Lung (tissue), 12 donors: Measurements from ENCODE around the gene EVC2. TPM values are rescaled to one million over a fixed set of nuclear protein-coding genes. Genes with fewer than 3 reads are reported as not detected.

ENCODE experiments used
- ATAC-seq: fragments of 200-7000 bp; cut with Tn5 transposase; one replicate; pipeline ENCODE4 v1.9.1; 2020; ENCODE audit warnings: moderate number of reproducible peaks; ENCODE audit not compliant: insufficient read depth, low FRiP score
- DNase-seq, 3 donors: peaks; one replicate each; pipeline ENCODE4 v3.0.0-alpha.2; 2013 to 2017
- H3K27ac ChIP-seq, 2 donors: one replicate each; pipeline ENCODE4 v1.5.1; 2013; ENCODE audit warnings: mild to moderate bottlenecking in 2 of 2, moderate library complexity in 2 of 2, control low read depth in 1 of 2, inconsistent platforms in 1 of 2, low read depth in 1 of 2, low read length in 1 of 2
- H3K27me3 ChIP-seq, 3 donors: one replicate each; pipeline ENCODE4 v1.5.1; 2013; ENCODE audit warnings: low read length in 2 of 3; ENCODE audit not compliant: control insufficient read depth in 3 of 3, insufficient read depth in 3 of 3
- H3K36me3 ChIP-seq, 4 donors: one replicate each; pipeline ENCODE4 v1.5.1; 2013; ENCODE audit warnings: low read length in 4 of 4, mild to moderate bottlenecking in 1 of 4, moderate library complexity in 1 of 4; ENCODE audit not compliant: control insufficient read depth in 4 of 4, insufficient read depth in 4 of 4
- H3K4me1 ChIP-seq, 5 donors: one replicate each; pipeline ENCODE4 v1.5.1; 2013; ENCODE audit warnings: low read length in 5 of 5, mild to moderate bottlenecking in 2 of 5, moderate library complexity in 1 of 5; ENCODE audit not compliant: control insufficient read depth in 5 of 5, insufficient read depth in 5 of 5
- H3K4me3 ChIP-seq: one replicate; pipeline ENCODE4 v1.5.1; 2013; ENCODE audit warnings: mild to moderate bottlenecking, control low read depth, moderate library complexity
- H3K9ac ChIP-seq, 2 donors: one replicate each; pipeline ENCODE4 v1.5.1; 2013; ENCODE audit warnings: low read length in 2 of 2, control low read depth in 1 of 2; ENCODE audit not compliant: insufficient read depth in 1 of 2
- H3K9me3 ChIP-seq, 4 donors: one replicate each; pipeline ENCODE4 v1.5.1; 2013; ENCODE audit warnings: low read length in 3 of 4, mild to moderate bottlenecking in 1 of 4, moderate library complexity in 1 of 4; ENCODE audit not compliant: control insufficient read depth in 4 of 4, insufficient read depth in 3 of 4
- CTCF ChIP-seq: IDR thresholded peaks from 2 replicates; pipeline ENCODE4 v1.5.1; 2012; ENCODE audit warnings: mild to moderate bottlenecking; ENCODE audit errors: control extremely low read depth, extremely low read depth
- WGBS, 2 donors: extraction: QIAGEN DNeasy Blood & Tissue Kit; methylation state at CpG; one replicate each; pipeline ENCODE4 v1.1.7; 2013; 5-methylcytosine and 5-hydroxymethylcytosine counted together
- polyA plus RNA-seq, 2 donors: library from polyadenylated mRNA; stranded (reverse); fragments of 200-250 nt; gene quantifications; one replicate each; pipeline ENCODE4 v1.2.1, GENCODE V29; 2013
- total RNA-seq, 2 donors: library from RNA; depleted of rRNA in 1 of 2; stranded (reverse); fragments of >200 nt in 1 of 2; gene quantifications; one replicate each; pipeline ENCODE4 v1.2.1, GENCODE V29; 2014 to 2021
- donor health status: control.
- donor health status: control.
- donor health status: Bipolar disorder and iron deficiency.
- donor health status: healthy.
- donor health status: DM: yes; HTN: yes; CAD: no.

EVC2 gene
- total and polyA plus RNA-seq, 4 donors = 1.5 to 11.9 (median 3.1) TPM

- no peak for ATAC-seq
- Histone ChIP-seq H3K27ac (no peak overlapping the region), H3K36me3 (peaks cover 0 to 33% (median 15%) of the 10 kb centered on the region in 4 donors), H3K4me3 (no peak overlapping the region), H3K27me3 (no peaks in the 10 kb centered on the region), H3K4me1 (peaks cover 0 to 39% (median 0%) of the 10 kb centered on the region in 5 donors), H3K9ac (no peak overlapping the region), H3K9me3 (no peaks in the 10 kb centered on the region)
- DNase-seq = peak in 2 of 3 donors; percentile 26 to 67
- TF ChIP-seq CTCF = no peak
- 82 to 83% methylated on average over 17 of the region's 17 CpGs for WGBS, 2 donors
These were observed 42.7 kb upstream of the EVC2 start for GRCh38 chr4:5750946-5751665.

GRCh38 chr4:5750052-5750945 lies 41.9 kb upstream of the EVC2 start:
- no peaks in the 10 kb centered on the region for H3K9me3 ChIP-seq
- H3K36me3 ChIP-seq = peaks cover 0 to 30% (median 13%) of the 10 kb centered on the region in 4 donors
- no peak overlapping the region for H3K27ac ChIP-seq
- no peak for DNase-seq
- no peak for ATAC-seq
- no peak overlapping the region for H3K9ac ChIP-seq
- H3K4me1 ChIP-seq = peaks cover 0 to 39% (median 0%) of the 10 kb centered on the region in 5 donors
- H3K4me3 ChIP-seq = no peak overlapping the region
- 90 to 92% methylated on average over 10 of the region's 10 CpGs for whole genome bisulfite sequencing, 2 donors
- no peaks in the 10 kb centered on the region for H3K27me3 ChIP-seq
- TF ChIP-seq CTCF = no peak

- Histone ChIP-seq H3K4me1 (peaks cover 0 to 39% (median 0%) of the 10 kb centered on the region in 5 donors), H3K27me3 (no peaks in the 10 kb centered on the region), H3K36me3 (peaks cover 0 to 29% (median 11%) of the 10 kb centered on the region in 4 donors), H3K27ac (no peak overlapping the region), H3K9ac (no peak overlapping the region), H3K9me3 (no peaks in the 10 kb centered on the region), H3K4me3 (no peak overlapping the region)
- DNase-seq (no peak), ATAC-seq (no peak)
- no peak for TF ChIP-seq CTCF
- WGBS, 2 donors = 90% methylated on average over 9 of the region's 9 CpGs
These were observed 41.2 kb upstream of the EVC2 start for GRCh38 chr4:5749568-5749967.
